ENCODE measurements around the gene TICAM1.
"Not testable (repeated sequence)": the region's sequence is repeated elsewhere in the genome, so short reads cannot be mapped to it uniquely, and the experiment has no call there.

The TICAM1 gene

GRCh38 chr19:4844348-4845179 lies 13.1 kb upstream of the TICAM1 start:
- DNase-seq: no peak

GRCh38 chr19:4843647-4843965 lies 12.1 kb upstream of the TICAM1 start:
- DNase-seq: no peak

DNA sequence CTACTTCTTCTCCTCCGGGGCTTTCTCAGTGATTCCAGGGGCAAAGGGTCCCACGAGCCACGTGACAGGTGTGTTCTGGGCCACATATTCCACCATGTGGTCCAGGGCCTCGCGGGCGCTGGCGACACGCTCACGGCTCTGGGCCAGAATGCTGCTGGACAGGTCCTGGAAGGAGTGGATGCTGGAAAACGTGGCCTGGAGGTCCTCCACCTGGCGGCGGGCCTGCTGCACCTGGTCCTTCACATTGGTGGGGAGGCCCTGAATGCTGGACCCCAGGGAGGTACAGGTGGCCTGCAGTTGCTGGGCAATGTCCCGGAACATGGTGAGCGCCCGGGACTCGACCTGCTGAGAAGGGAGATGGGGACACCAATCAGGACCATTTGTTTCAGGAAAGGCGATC lies 7.7 kb upstream of the TICAM1 start:
- DNase-seq: no peak

DNA sequence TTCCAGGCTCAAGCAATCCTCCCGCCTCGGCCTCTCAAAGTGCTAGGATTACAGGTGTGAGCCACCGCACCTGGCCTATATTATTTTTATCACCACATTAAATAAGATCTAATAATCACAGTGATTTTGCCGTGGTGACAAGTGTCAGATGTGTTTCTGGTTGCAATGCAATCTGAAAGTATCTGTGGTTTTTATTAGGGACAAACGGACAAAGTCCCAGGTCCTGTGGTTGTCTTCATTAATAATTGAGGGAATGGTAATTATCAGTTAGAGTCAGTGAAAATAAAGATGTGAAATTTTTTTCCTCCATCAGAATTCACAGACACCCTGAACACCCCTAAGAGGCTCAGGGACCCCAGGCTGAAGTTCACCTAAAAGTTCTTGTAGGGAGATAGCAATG lies 1.3 kb upstream of the TICAM1 start:
- DNase-seq: no peak

- not testable (repeated sequence) for DNase-seq
Measured at GRCh38 chr19:4831979-4832340, 448 bp upstream of the TICAM1 start.

GRCh38 chr19:4830768-4831265 lies 695 bp downstream of the TICAM1 start:
- DNase-seq: no peak

GRCh38 chr19:4830332-4830731 lies 1.2 kb downstream of the TICAM1 start:
- no peak for DNase-seq

- DNase-seq: no peak
Measured at GRCh38 chr19:4829001-4829712, 2.4 kb downstream of the TICAM1 start.

- DNase-seq: no peak
Measured at GRCh38 chr19:4823577-4823976, 7.9 kb downstream of the TICAM1 start.

DNA sequence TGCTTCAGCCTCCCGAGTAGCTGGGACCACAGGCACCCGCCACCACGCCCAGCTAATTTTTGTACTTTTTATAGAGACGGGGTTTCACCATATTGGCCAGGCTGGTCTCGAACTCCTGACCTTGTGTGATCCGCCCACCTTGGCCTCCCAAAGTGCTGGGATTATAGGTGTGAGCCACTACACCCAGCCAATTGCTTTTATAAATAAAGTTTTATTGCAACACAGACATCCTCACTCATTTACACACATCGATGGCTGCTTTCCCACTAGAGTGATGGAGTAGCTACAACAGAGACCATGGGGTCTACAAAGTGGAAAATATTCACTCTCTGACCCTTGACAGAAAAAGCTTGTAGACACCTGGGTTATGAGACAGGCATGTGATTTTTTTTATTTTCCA lies 9.2 kb downstream of the TICAM1 start:
- not testable (repeated sequence) for DNase-seq

DNA sequence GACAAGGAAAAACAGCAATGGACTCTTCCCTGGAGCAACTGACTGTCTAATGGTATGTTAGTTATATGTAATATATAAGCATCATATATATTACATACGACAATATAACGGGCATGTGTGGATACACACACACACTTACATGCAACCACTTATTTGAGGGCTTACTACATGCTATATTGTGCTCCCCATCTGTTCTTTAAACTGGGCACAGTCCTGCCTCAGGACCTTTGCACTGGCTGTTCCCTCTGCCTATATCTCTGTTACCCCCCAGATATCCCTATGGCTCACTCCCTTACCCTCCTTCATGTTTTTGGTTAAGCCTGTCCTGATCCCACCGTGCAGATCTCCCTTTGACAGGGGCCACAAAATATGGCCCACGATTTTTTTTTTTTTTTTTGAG lies 10.2 kb downstream of the TICAM1 start:
- no peak for DNase-seq

- no peak for DNase-seq
Measured at GRCh38 chr19:4817467-4818277, 13.8 kb downstream of the TICAM1 start.

DNA sequence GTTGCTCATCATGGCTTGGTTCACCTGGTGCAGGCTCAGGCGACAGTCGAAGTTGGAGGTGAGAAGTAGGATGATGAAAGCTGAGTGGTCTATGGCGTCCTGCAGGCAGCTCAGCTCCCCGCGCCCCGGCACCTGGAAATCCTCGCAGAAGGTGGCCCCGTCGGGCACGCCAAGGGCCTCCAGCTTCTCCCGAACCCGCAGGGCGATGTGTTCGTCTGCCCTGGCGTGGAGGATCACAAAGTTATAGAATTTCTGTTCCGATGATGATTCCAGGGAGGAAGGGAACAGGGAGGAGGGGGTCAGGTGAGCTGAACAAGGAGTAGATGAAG lies 14.6 kb downstream of the TICAM1 start:
- no peak for DNase-seq

- no peak for DNase-seq
Measured at GRCh38 chr19:4816202-4816949, 15.1 kb downstream of the TICAM1 start.

- peak; percentile 59 to 86 for DNase-seq
Measured at GRCh38 chr19:4815426-4816201, 15.9 kb downstream of the TICAM1 start.

GRCh38 chr19:4814625-4815425 lies 16.7 kb downstream of the TICAM1 start:
- DNase-seq: no peak

GRCh38 chr19:4811328-4812131 lies 20.0 kb downstream of the TICAM1 start:
- peak; percentile 18 to 21 for DNase-seq

GRCh38 chr19:4807188-4807587 lies 24.3 kb downstream of the TICAM1 start:
- no peak for DNase-seq

GRCh38 chr19:4806384-4806783 lies 25.1 kb downstream of the TICAM1 start:
- no peak for DNase-seq

DNA sequence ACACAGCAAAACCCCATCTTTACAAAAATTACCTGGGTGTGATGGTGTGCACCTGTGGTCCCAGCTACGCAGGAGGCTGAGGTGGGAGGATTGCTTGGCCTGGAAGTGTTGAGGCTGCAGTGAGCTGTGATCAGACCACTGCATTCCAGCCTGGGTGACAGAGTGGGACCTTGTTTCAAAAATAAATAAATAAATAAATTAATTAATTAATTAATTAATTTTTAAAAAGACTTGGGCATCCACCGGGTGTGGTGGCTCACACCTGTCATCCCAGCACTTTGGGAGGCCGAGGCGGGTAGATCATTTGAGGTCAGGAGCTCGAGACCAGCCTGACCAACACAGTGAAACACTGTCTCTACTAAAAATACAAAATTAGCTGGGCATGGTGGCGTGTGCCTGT lies 26.4 kb downstream of the TICAM1 start:
- not testable (repeated sequence) for DNase-seq
